GM21367 (cell line): ENCODE measurements around the gene KANK4.

Source experiments
- ATAC-seq: cut with Tn5 transposase; IDR thresholded peaks from one replicate; pipeline ENCODE4 v1.9.1; 2021; ENCODE audit not compliant: unreplicated experiment

The KANK4 gene

GRCh38 chr1:62337706-62338631 lies 18.7 kb upstream of the KANK4 start:
- ATAC-seq, result no peak

- ATAC-seq, result no peak
These were observed 17.9 kb upstream of the KANK4 start for GRCh38 chr1:62336995-62337705.

- ATAC-seq, result no peak
These were observed 17.4 kb upstream of the KANK4 start for GRCh38 chr1:62336638-62336994.

- no peak for ATAC-seq
These were observed 16.4 kb upstream of the KANK4 start for GRCh38 chr1:62335656-62336055.

- no peak for ATAC-seq
These were observed 15.3 kb upstream of the KANK4 start for GRCh38 chr1:62334434-62334985.

- no peak for ATAC-seq
These were observed 14.2 kb upstream of the KANK4 start for GRCh38 chr1:62333441-62333840.

- ATAC-seq, result no peak
These were observed 8.3 kb upstream of the KANK4 start for GRCh38 chr1:62327360-62328055.

GRCh38 chr1:62325681-62326080 lies 6.4 kb upstream of the KANK4 start:
- no peak for ATAC-seq

- ATAC-seq, result no peak
These were observed 5.8 kb upstream of the KANK4 start for GRCh38 chr1:62325081-62325480.

- no peak for ATAC-seq
These were observed 2.2 kb upstream of the KANK4 start for GRCh38 chr1:62321446-62321845.

- no peak for ATAC-seq
These were observed 896 bp downstream of the KANK4 start for GRCh38 chr1:62318320-62318755.

GRCh38 chr1:62317021-62317768 lies 2.0 kb downstream of the KANK4 start:
- no peak for ATAC-seq

GRCh38 chr1:62316135-62316534 lies 3.1 kb downstream of the KANK4 start:
- ATAC-seq, result no peak

- ATAC-seq, result no peak
These were observed 3.8 kb downstream of the KANK4 start for GRCh38 chr1:62315387-62315786.

GRCh38 chr1:62314454-62315350 lies 4.5 kb downstream of the KANK4 start:
- no peak for ATAC-seq

- no peak for ATAC-seq
These were observed 6.5 kb downstream of the KANK4 start for GRCh38 chr1:62312698-62313097.

GRCh38 chr1:62311473-62311943 lies 7.7 kb downstream of the KANK4 start:
- ATAC-seq, result no peak

- ATAC-seq, result no peak
These were observed 9.3 kb downstream of the KANK4 start for GRCh38 chr1:62309906-62310305.

GRCh38 chr1:62308606-62309005 lies 10.6 kb downstream of the KANK4 start:
- no peak for ATAC-seq
